ENCODE measurements around the gene SOX5.

DNA sequence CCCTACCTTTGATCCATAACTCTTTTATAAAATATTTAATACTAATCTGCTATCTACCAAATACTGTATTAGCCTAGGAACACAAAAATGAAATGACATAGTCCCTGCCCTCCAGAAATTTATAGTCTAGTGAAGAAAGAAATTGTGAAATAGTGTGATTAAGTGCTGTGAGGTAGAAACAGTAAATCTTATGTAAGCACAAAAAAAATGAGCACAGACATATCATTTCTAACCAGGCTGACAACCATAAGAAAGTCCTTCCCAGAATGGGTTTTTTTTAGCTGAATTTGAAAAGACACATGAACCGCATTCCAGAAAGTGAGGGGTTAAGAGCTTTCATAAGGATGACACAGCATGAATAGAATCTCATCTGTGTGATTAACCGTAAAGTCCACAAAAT lies 145.9 kb downstream of the SOX5 start:
- TF ChIP-seq, protein P1, sequence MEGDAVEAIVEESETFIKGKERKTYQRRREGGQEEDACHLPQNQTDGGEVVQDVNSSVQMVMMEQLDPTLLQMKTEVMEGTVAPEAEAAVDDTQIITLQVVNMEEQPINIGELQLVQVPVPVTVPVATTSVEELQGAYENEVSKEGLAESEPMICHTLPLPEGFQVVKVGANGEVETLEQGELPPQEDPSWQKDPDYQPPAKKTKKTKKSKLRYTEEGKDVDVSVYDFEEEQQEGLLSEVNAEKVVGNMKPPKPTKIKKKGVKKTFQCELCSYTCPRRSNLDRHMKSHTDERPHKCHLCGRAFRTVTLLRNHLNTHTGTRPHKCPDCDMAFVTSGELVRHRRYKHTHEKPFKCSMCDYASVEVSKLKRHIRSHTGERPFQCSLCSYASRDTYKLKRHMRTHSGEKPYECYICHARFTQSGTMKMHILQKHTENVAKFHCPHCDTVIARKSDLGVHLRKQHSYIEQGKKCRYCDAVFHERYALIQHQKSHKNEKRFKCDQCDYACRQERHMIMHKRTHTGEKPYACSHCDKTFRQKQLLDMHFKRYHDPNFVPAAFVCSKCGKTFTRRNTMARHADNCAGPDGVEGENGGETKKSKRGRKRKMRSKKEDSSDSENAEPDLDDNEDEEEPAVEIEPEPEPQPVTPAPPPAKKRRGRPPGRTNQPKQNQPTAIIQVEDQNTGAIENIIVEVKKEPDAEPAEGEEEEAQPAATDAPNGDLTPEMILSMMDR (IDR thresholded peaks at IDR 0.05; ENCODE audit: low read length), result no peak
- no peak for TF ChIP-seq EZH2phosphoT487 (IDR thresholded peaks at IDR 0.05; ENCODE audit: low read length)

Measured in MM.1S (cell line).